Parathyroid adenoma (tissue), 2 donors: ENCODE measurements around the gene SLC16A11.
"Not testable (repeated sequence)": the region's sequence is repeated elsewhere in the genome, so short reads cannot be mapped to it uniquely, and the experiment has no call there.

Experiments
- H2AFZ ChIP-seq: fragments of 300-600 bp; sonication (generic); one replicate; pipeline ENCODE4 v1.7.0; 2017; ENCODE audit warnings: antibody characterized with exemption, mild to moderate bottlenecking
- H3K27ac ChIP-seq: fragments of 300-600 bp; sonication (generic); one replicate; pipeline ENCODE4 v1.7.0; 2017
- H3K27me3 ChIP-seq: fragments of 300-600 bp; sonication (generic); one replicate; pipeline ENCODE4 v1.7.0; 2017; ENCODE audit warnings: low read length; ENCODE audit not compliant: control insufficient read depth, insufficient read depth
- H3K36me3 ChIP-seq: fragments of 300-600 bp; sonication (generic); one replicate; pipeline ENCODE4 v1.7.0; 2017; ENCODE audit warnings: low read length; ENCODE audit not compliant: control insufficient read depth, insufficient read depth
- H3K4me1 ChIP-seq: fragments of 300-600 bp; sonication (generic); one replicate; pipeline ENCODE4 v1.7.0; 2017; ENCODE audit warnings: control low read depth
- H3K4me2 ChIP-seq: fragments of 300-600 bp; sonication (generic); one replicate; pipeline ENCODE4 v1.7.0; 2017; ENCODE audit warnings: low read length
- H3K4me3 ChIP-seq: fragments of 300-600 bp; sonication (generic); one replicate; pipeline ENCODE4 v1.7.0; 2017; ENCODE audit warnings: low read depth, low read length
- H3K79me2 ChIP-seq: fragments of 300-600 bp; sonication (generic); one replicate; pipeline ENCODE4 v1.7.0; 2017; ENCODE audit warnings: control low read depth
- H3K9ac ChIP-seq: fragments of 300-600 bp; sonication (generic); one replicate; pipeline ENCODE4 v1.7.0; 2017; ENCODE audit warnings: mild to moderate bottlenecking
- H3K9me3 ChIP-seq: fragments of 300-600 bp; sonication (generic); one replicate; pipeline ENCODE4 v1.7.0; 2017; ENCODE audit warnings: low read length; ENCODE audit not compliant: control insufficient read depth
- CTCF ChIP-seq: fragments of 300-600 bp; sonication (generic); IDR thresholded peaks from one replicate; pipeline ENCODE4 v1.7.0; 2017; ENCODE audit warnings: antibody characterized with exemption, mild to moderate bottlenecking
- donor health status: primary hyperparathyroidism.

SLC16A11 gene

DNA sequence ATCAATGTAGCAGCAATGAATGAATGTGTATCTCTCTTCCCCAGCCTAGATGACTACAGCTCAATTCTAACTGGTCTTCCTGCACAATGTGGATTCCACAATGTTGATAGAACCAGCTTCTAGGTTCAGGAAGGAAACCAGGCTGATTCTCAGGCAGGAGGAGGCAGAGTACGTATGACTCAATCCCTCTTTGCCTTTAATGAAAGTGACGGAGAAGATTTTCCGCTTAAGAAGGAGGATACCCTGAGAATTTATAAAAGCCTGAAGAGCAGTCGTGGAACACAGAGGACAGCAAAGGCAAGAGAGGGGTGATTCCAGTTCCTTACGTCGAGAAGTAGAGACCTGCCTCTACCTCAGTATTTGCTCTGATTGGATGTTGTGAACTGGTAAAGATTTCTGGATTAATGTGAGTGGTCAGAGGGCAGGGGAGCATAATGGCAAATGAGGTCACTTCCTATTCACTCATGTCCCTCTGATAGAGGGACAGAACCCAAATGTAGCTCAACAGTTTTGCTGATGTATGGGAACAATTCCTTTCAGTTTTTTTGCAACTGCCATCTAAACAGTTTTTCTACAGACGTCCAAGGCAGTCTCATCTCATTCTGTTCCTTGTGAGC is 15.0 kb upstream of the SLC16A11 start:
- Histone ChIP-seq H2AFZ (no peak overlapping the region), H3K27me3 (no peaks in the 10 kb centered on the region), H3K9ac (no peak overlapping the region), H3K4me3 (no peak overlapping the region), H3K9me3 (no peaks in the 10 kb centered on the region), H3K4me2 (no peak overlapping the region), H3K36me3 (no peaks in the 10 kb centered on the region), H3K4me1 (no peaks in the 10 kb centered on the region), H3K79me2 (no peaks in the 10 kb centered on the region), H3K27ac (no peak overlapping the region)
- TF ChIP-seq CTCF, result no peak

GRCh38 chr17:7056386-7056785 is 12.5 kb upstream of the SLC16A11 start:
- no peak overlapping the region for H2AFZ ChIP-seq
- H3K27ac ChIP-seq, result no peak overlapping the region
- no peak overlapping the region for H3K4me2 ChIP-seq
- no peaks in the 10 kb centered on the region for H3K9me3 ChIP-seq
- TF ChIP-seq CTCF, result no peak
- no peaks in the 10 kb centered on the region for H3K27me3 ChIP-seq
- H3K36me3 ChIP-seq, result no peaks in the 10 kb centered on the region
- no peaks in the 10 kb centered on the region for H3K79me2 ChIP-seq
- H3K4me1 ChIP-seq, result no peaks in the 10 kb centered on the region
- no peak overlapping the region for H3K9ac ChIP-seq
- no peak overlapping the region for H3K4me3 ChIP-seq

GRCh38 chr17:7050583-7050982 is 6.7 kb upstream of the SLC16A11 start:
- H2AFZ ChIP-seq, H3K9me3 ChIP-seq, H3K36me3 ChIP-seq, H3K27me3 ChIP-seq, H3K79me2 ChIP-seq, H3K27ac ChIP-seq, H3K9ac ChIP-seq, H3K4me1 ChIP-seq, H3K4me2 ChIP-seq, H3K4me3 ChIP-seq: not testable (repeated sequence)

- Histone ChIP-seq H3K9ac (no peak overlapping the region), H3K27ac (no peak overlapping the region), H3K79me2 (no peaks in the 10 kb centered on the region), H3K9me3 (no peaks in the 10 kb centered on the region), H3K4me3 (no peak overlapping the region), H3K4me1 (peaks cover 7% of the 10 kb centered on the region), H3K4me2 (no peak overlapping the region), H3K27me3 (no peaks in the 10 kb centered on the region), H3K36me3 (no peaks in the 10 kb centered on the region), H2AFZ (no peak overlapping the region)
- TF ChIP-seq CTCF, result no peak
These were observed 5.1 kb upstream of the SLC16A11 start for GRCh38 chr17:7048968-7049367.

- H3K4me2 ChIP-seq, result peak overlapping the region; percentile 78
- peaks cover 13% of the 10 kb centered on the region for H3K4me1 ChIP-seq
- peak overlapping the region; percentile 98 for H3K27ac ChIP-seq
- no peak overlapping the region for H3K9ac ChIP-seq
- no peaks in the 10 kb centered on the region for H3K9me3 ChIP-seq
- H3K27me3 ChIP-seq, result no peaks in the 10 kb centered on the region
- H3K79me2 ChIP-seq, result no peaks in the 10 kb centered on the region
- peak overlapping the region; percentile 97 for H2AFZ ChIP-seq
- no peaks in the 10 kb centered on the region for H3K36me3 ChIP-seq
- no peak for TF ChIP-seq CTCF
- peak overlapping the region; percentile 57 for H3K4me3 ChIP-seq
These were observed 3.7 kb upstream of the SLC16A11 start for GRCh38 chr17:7047566-7047965.

- Histone ChIP-seq H3K27ac (peak overlapping the region; percentile 98), H3K4me2 (peak overlapping the region; percentile 78), H3K9ac (peak overlapping the region; percentile 32), H2AFZ (peak overlapping the region; percentile 97), H3K4me1 (peaks cover 19% of the 10 kb centered on the region), H3K4me3 (peak overlapping the region; percentile 57)
- not testable (repeated sequence) for H3K36me3 ChIP-seq, H3K9me3 ChIP-seq, H3K79me2 ChIP-seq, H3K27me3 ChIP-seq
These were observed 3.0 kb upstream of the SLC16A11 start for GRCh38 chr17:7046725-7047397.
